Ascending aorta (tissue), 2 donors: ENCODE data around the gene RCOR3. TPM values are rescaled to one million over a fixed set of nuclear protein-coding genes. Genes with fewer than 3 reads are reported as not detected.
"Not testable (repeated sequence)": the region's sequence is repeated elsewhere in the genome, so short reads cannot be mapped to it uniquely, and the experiment has no call there.

ENCODE experiments used
- DNase-seq, 2 donors: peaks; one replicate each; pipeline ENCODE4 v3.0.0-alpha.2; 2019; ENCODE audit warnings: low spot score in 2 of 2
- H3K27ac ChIP-seq, 2 donors: fragments of 200-600 bp; sonication (generic); one replicate each; pipeline ENCODE4 v1.5.1; 2016 to 2017; ENCODE audit warnings: mild to moderate bottlenecking in 1 of 2
- H3K27me3 ChIP-seq: fragments of 200-600 bp; sonication (generic); one replicate; pipeline ENCODE4 v1.5.1; 2017
- H3K36me3 ChIP-seq, 2 donors: fragments of 200-600 bp; sonication (generic); one replicate each; pipeline ENCODE4 v1.5.1; 2016
- H3K4me1 ChIP-seq, 2 donors: fragments of 200-600 bp; sonication (generic); one replicate each; pipeline ENCODE4 v1.5.1; 2016 to 2017; ENCODE audit warnings: mild to moderate bottlenecking in 1 of 2
- H3K4me3 ChIP-seq, 2 donors: fragments of 200-600 bp; sonication (generic); one replicate each; pipeline ENCODE4 v1.5.1; 2016 to 2017; ENCODE audit warnings: mild to moderate bottlenecking in 1 of 2
- H3K9me3 ChIP-seq, 2 donors: fragments of 200-600 bp; sonication (generic); one replicate each; pipeline ENCODE4 v1.5.1; 2016
- intact Hi-C: fragments of 100-400 bp; cut with DNase I; formaldehyde crosslinking; loops from one replicate; pipeline ENCODE4 v1.15.1; 2023
- total RNA-seq: library from RNA; depleted of rRNA; stranded (reverse); fragments of >200 nt; gene quantifications from one replicate; pipeline ENCODE4 v1.1.0, GENCODE V29; 2016
- TF ChIP-seq, protein P1 (sequence below), 3 experiments: fragments of 200-600 bp in 2 of 3; fragments of 450-650 bp in 1 of 3; sonication (generic) in 2 of 3; IDR thresholded peaks; one replicate each; pipeline ENCODE4 v1.5.1; 2016 to 2019; ENCODE audit warnings: antibody characterized with exemption in 3 of 3, mild to moderate bottlenecking in 1 of 3, moderate library complexity in 1 of 3

The RCOR3 gene
- total RNA-seq, 1 donor from 2014 or later: 10.3 TPM

DNA sequence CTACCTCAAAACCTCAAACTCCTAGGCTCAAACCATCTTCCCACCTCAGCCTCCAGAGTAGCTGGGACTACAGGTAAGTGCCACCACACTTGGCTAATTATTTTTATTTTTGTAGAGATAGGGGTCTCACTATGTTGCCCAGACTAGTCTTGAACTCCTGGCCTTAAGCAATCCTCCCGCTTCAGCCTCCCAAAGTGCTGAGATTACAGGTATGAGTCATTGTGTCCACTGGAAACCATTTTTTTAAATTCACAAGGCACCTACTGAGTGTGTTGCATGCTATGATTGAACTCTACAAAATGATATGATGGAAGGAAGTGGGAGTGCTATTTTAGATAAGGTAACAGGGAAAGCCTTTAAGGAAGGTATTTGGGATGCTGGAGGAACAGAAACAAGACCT lies 41.8 kb upstream of the RCOR3 start:
- no peak overlapping the region for H3K4me3 ChIP-seq
- DNase-seq: no peak
- H3K36me3 ChIP-seq: no peaks in the 10 kb centered on the region
- H3K4me1 ChIP-seq: no peaks in the 10 kb centered on the region
- H3K27ac ChIP-seq: no peak overlapping the region
- TF ChIP-seq, protein P1, sequence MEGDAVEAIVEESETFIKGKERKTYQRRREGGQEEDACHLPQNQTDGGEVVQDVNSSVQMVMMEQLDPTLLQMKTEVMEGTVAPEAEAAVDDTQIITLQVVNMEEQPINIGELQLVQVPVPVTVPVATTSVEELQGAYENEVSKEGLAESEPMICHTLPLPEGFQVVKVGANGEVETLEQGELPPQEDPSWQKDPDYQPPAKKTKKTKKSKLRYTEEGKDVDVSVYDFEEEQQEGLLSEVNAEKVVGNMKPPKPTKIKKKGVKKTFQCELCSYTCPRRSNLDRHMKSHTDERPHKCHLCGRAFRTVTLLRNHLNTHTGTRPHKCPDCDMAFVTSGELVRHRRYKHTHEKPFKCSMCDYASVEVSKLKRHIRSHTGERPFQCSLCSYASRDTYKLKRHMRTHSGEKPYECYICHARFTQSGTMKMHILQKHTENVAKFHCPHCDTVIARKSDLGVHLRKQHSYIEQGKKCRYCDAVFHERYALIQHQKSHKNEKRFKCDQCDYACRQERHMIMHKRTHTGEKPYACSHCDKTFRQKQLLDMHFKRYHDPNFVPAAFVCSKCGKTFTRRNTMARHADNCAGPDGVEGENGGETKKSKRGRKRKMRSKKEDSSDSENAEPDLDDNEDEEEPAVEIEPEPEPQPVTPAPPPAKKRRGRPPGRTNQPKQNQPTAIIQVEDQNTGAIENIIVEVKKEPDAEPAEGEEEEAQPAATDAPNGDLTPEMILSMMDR (IDR thresholded peaks at IDR 0.05): no peak
- no peaks in the 10 kb centered on the region for H3K27me3 ChIP-seq
- H3K9me3 ChIP-seq: no peaks in the 10 kb centered on the region
- intact Hi-C loops: no loop called here

GRCh38 chr1:211222469-211223234 lies 36.5 kb upstream of the RCOR3 start:
- H3K36me3 ChIP-seq, H3K9me3 ChIP-seq, H3K27ac ChIP-seq, H3K4me1 ChIP-seq, DNase-seq, intact Hi-C loops, H3K4me3 ChIP-seq, H3K27me3 ChIP-seq: not testable (repeated sequence)

GRCh38 chr1:211228573-211229364 lies 30.4 kb upstream of the RCOR3 start:
- H3K4me1 ChIP-seq, H3K27me3 ChIP-seq, H3K4me3 ChIP-seq, H3K9me3 ChIP-seq, H3K36me3 ChIP-seq, DNase-seq, H3K27ac ChIP-seq, intact Hi-C loops: not testable (repeated sequence)

DNA sequence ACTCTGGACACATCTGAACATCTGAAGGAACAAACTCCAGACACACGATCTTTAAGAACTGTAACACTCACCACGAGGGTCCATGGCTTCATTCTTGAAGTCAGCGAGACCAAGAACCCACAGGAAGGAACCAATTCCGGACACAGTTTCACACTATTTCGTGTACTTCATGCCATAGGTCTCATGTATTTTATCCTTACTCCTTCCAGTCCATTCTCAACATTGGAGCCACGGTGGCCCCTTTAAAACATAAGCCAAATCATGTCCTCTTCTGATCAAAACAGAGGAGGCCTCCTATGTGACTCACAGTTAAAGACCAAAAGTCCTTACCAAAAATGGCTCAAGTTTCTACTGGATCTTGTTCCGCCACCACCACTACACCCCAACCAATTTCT lies 29.8 kb upstream of the RCOR3 start:
- TF ChIP-seq, protein P1 (IDR thresholded peaks at IDR 0.05): no peak
- no peak for DNase-seq
- Histone ChIP-seq H3K27ac (no peak overlapping the region), H3K9me3 (no peaks in the 10 kb centered on the region), H3K36me3 (no peaks in the 10 kb centered on the region), H3K4me1 (no peaks in the 10 kb centered on the region), H3K27me3 (no peaks in the 10 kb centered on the region), H3K4me3 (no peak overlapping the region)
- intact Hi-C loops: no loop called here

DNA sequence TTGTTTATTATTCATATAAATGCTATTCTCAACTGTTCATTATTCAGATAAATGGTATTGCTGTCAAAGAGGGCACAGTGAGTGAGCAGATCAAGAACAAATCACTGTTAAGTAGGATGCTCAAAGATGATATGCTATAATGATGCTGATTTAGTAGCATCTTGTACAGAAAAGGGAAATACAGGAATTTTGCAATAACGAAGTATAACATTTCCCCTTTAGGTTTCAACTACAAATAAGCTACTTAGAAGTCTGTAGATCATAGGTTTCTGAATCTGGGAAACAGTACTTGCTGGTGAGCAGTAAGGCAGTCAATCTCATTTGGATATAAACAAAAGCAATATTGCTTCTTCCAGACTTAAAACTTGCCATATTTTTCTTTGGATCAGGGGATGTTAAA lies 27.3 kb upstream of the RCOR3 start:
- no peak for DNase-seq
- Histone ChIP-seq H3K27me3 (no peaks in the 10 kb centered on the region), H3K36me3 (no peaks in the 10 kb centered on the region), H3K9me3 (no peaks in the 10 kb centered on the region), H3K4me3 (no peak overlapping the region), H3K4me1 (no peaks in the 10 kb centered on the region), H3K27ac (no peak overlapping the region)
- TF ChIP-seq, protein P1 (IDR thresholded peaks at IDR 0.05): no peak
- intact Hi-C loops: no loop called here

GRCh38 chr1:211236633-211237320 lies 22.4 kb upstream of the RCOR3 start:
- TF ChIP-seq, protein P1 (IDR thresholded peaks at IDR 0.05): no peak
- Histone ChIP-seq H3K27ac (no peak overlapping the region), H3K4me3 (no peak overlapping the region), H3K4me1 (no peaks in the 10 kb centered on the region), H3K9me3 (no peaks in the 10 kb centered on the region), H3K27me3 (no peaks in the 10 kb centered on the region), H3K36me3 (no peaks in the 10 kb centered on the region)
- intact Hi-C loops: no loop called here
- no peak for DNase-seq
